Activated CD4-positive, alpha-beta T cell treated with anti-CD3 and anti-CD28 coated beads for 36 hours (primary cell): Measurements from ENCODE around the gene ACAT2. TPM values are rescaled to one million over a fixed set of nuclear protein-coding genes. Genes with fewer than 3 reads are reported as not detected.
A peak's percentile ranks its signal among the peaks of the same experiment; 100 is the strongest.

ENCODE experiments used
- ATAC-seq: fragments of 200-7000 bp; cut with Tn5 transposase; one replicate; pipeline ENCODE4 v1.10.0; 2021; ENCODE audit warnings: mild to moderate bottlenecking, moderate library complexity
- CTCF ChIA-PET: fragments of 350-600 bp; sonication (Branson Sonifier 250); formaldehyde crosslinking; loops from one replicate; lab custom pipeline; 2021; ENCODE audit warnings: antibody characterized with exemption; lab: Charles Lee
- POLR2A ChIA-PET: fragments of 350-600 bp; sonication (Branson Sonifier 250); formaldehyde crosslinking; loops from one replicate; lab custom pipeline; 2021; ENCODE audit warnings: antibody characterized with exemption, inconsistent platforms; lab: Charles Lee
- DNase-seq: peaks from one replicate; pipeline ENCODE4 v3.0.0-alpha.2; 2020
- H3K27ac Mint-ChIP-seq: one replicate; pipeline ENCODE4 v1.8.0; 2021; ENCODE audit warnings: mixed read lengths
- H3K27me3 Mint-ChIP-seq: one replicate; pipeline ENCODE4 v1.8.0; 2021; ENCODE audit warnings: mixed read lengths
- H3K36me3 Mint-ChIP-seq: one replicate; pipeline ENCODE4 v1.8.0; 2021; ENCODE audit warnings: low read depth, mixed read lengths
- H3K4me1 Mint-ChIP-seq: one replicate; pipeline ENCODE4 v1.8.0; 2021; ENCODE audit warnings: mixed read lengths
- H3K4me3 Mint-ChIP-seq: one replicate; pipeline ENCODE4 v1.8.0; 2021; ENCODE audit warnings: mild to moderate bottlenecking, moderate library complexity, mixed read lengths
- H3K9me3 Mint-ChIP-seq: one replicate; pipeline ENCODE4 v1.8.0; 2021; ENCODE audit warnings: low read depth, mixed read lengths
- intact Hi-C, 2 experiments: fragments of 100-400 bp; cut with DNase I in 1 of 2; cut with micrococcal nuclease in 1 of 2; formaldehyde crosslinking; loops; one replicate each; pipeline versions ENCODE4 v1.14.2 to v1.15.1; 2022 to 2024; cut with DNase I, micrococcal nuclease
- total RNA-seq, 2 experiments: library from RNA; stranded (reverse); gene quantifications; one replicate each; pipeline ENCODE4 v1.2.3, GENCODE V29; 2021

Gene ACAT2
- total RNA-seq, 2 experiments from 2014 or later, result 55.0 to 82.1 TPM

- ATAC-seq (no peak), DNase-seq (no peak)
- no peak overlapping the region for H3K4me3 Mint-ChIP-seq
- H3K36me3 Mint-ChIP-seq, result no peaks in the 10 kb centered on the region
- CTCF ChIA-PET, result no interaction called here
- peaks cover 4% of the 10 kb centered on the region for H3K4me1 Mint-ChIP-seq
- no peaks in the 10 kb centered on the region for H3K27me3 Mint-ChIP-seq
- POLR2A ChIA-PET, result no interaction called here
- intact Hi-C loops, result no loop called here
- no peaks in the 10 kb centered on the region for H3K9me3 Mint-ChIP-seq
- H3K27ac Mint-ChIP-seq, result no peak overlapping the region
Measured at GRCh38 chr6:159826968-159827647, 65.3 kb downstream of the ACAT2 start.

GRCh38 chr6:159828074-159828473 lies 66.2 kb downstream of the ACAT2 start:
- no peaks in the 10 kb centered on the region for H3K36me3 Mint-ChIP-seq
- no peak for DNase-seq
- H3K27ac Mint-ChIP-seq, result no peak overlapping the region
- intact Hi-C loops, result no loop called here
- ChIA-PET POLR2A (no interaction called here), CTCF (no interaction called here)
- H3K4me3 Mint-ChIP-seq, result no peak overlapping the region
- ATAC-seq, result peak; percentile 33
- no peaks in the 10 kb centered on the region for H3K27me3 Mint-ChIP-seq
- no peaks in the 10 kb centered on the region for H3K9me3 Mint-ChIP-seq
- H3K4me1 Mint-ChIP-seq, result peaks cover 7% of the 10 kb centered on the region

Other genes starting within 250 kb of the ACAT2 start
- 100 to 1,000 TPM in 1 of 2 experiments, 10 to 100 TPM in 1; 90.6 to 105 TPM for gene SOD2, start 68.8 kb upstream of the ACAT2 start, total RNA-seq
- 10 to 100 TPM; 87.2 to 91.5 TPM for gene WTAP, start 34.5 kb upstream of the ACAT2 start, total RNA-seq
- gene TCP1, start 27.6 kb downstream of the ACAT2 start, total RNA-seq, result 100 to 1,000 TPM; 358 to 496 TPM
- 10 to 100 TPM; 83.7 to 84.4 TPM for gene MRPL18, start 28.4 kb downstream of the ACAT2 start, total RNA-seq
- under 1 TPM; 0.11 TPM for gene PNLDC1, start 38.2 kb downstream of the ACAT2 start, total RNA-seq
- gene MAS1, start 128.9 kb downstream of the ACAT2 start, total RNA-seq, result not detected
- gene IGF2R, start 207.0 kb downstream of the ACAT2 start, total RNA-seq, result 10 to 100 TPM; 55.6 to 65.6 TPM